H1 (cell line): ENCODE data around the gene PLEKHO1. TPM values are rescaled to one million over a fixed set of nuclear protein-coding genes. Genes with fewer than 3 reads are reported as not detected.
A peak's percentile ranks its signal among the peaks of the same experiment; 100 is the strongest.

Experiments
- CTCF ChIA-PET: fragments of 300-600 bp; sonication (Branson Sonifier 250); formaldehyde crosslinking; loops from one replicate; lab custom pipeline; 2021; ENCODE audit not compliant: partially characterized antibody; lab: Charles Lee
- POLR2A ChIA-PET: fragments of 300-600 bp; sonication (Branson Sonifier 250); formaldehyde crosslinking; loops from one replicate; lab custom pipeline; 2021; ENCODE audit warnings: inconsistent platforms; ENCODE audit not compliant: partially characterized antibody; lab: Charles Lee
- DNase-seq, 2 experiments: peaks; one replicate each; pipeline versions ENCODE4 v3.0.0 to v3.0.0-alpha.2; 2010 to 2022; ENCODE audit warnings: low spot score in 2 of 2, low read depth in 1 of 2, mixed read lengths in 1 of 2
- FAIRE-seq: peaks from 2 replicates; lab custom pipeline; 2011; peaks lifted over from hg19 to GRCh38; lab: Jason Lieb, UNC
- H2AFZ ChIP-seq: 2 replicates; pipeline ENCODE4 v1.8.1; 2012; ENCODE audit warnings: low read length, inconsistent platforms
- H2AK5ac ChIP-seq: 2 replicates; pipeline ENCODE4 v1.6.1; 2013; ENCODE audit warnings: low read depth, low read length
- H2BK120ac ChIP-seq: replicated peaks from 2 replicates; pipeline ENCODE3; 2013; ENCODE audit warnings: low read depth, low read length, inconsistent platforms
- H2BK12ac ChIP-seq: 2 replicates; pipeline ENCODE4 v1.6.1; 2013; ENCODE audit warnings: low read depth, low read length
- H2BK15ac ChIP-seq: 2 replicates; pipeline ENCODE4 v1.6.1; 2013; ENCODE audit warnings: low read length
- H2BK20ac ChIP-seq: 2 replicates; pipeline ENCODE4 v1.6.1; 2013; ENCODE audit warnings: low read length
- H2BK5ac ChIP-seq: 2 replicates; pipeline ENCODE4 v1.6.1; 2013; ENCODE audit warnings: low read depth, low read length
- H3K14ac ChIP-seq: 2 replicates; pipeline ENCODE4 v1.6.1; 2013; ENCODE audit warnings: inconsistent platforms; ENCODE audit not compliant: insufficient read length
- H3K18ac ChIP-seq: 2 replicates; pipeline ENCODE4 v1.6.1; 2013; ENCODE audit warnings: low read length; ENCODE audit errors: extremely low read depth
- H3K23ac ChIP-seq: 2 replicates; pipeline ENCODE4 v1.6.1; 2013; ENCODE audit warnings: inconsistent platforms; ENCODE audit not compliant: insufficient read length
- H3K23me2 ChIP-seq: 2 replicates; pipeline ENCODE4 v1.6.1; 2013; ENCODE audit warnings: low read depth, low read length
- H3K27ac ChIP-seq: 2 replicates; pipeline ENCODE4 v1.6.1; 2011; ENCODE audit warnings: low read depth, low read length, inconsistent platforms
- H3K27me3 ChIP-seq, 4 experiments: replicated peaks in 1 of 4; 1 replicate in 1 of 4; 2 replicates in 3 of 4; pipeline versions ENCODE4 v1.6.1 to v1.8.1; 2011 to 2013; ENCODE audit warnings: low read length in 3 of 4, mild to moderate bottlenecking in 3 of 4, inconsistent platforms in 2 of 4, mixed read lengths in 2 of 4, moderate library complexity in 1 of 4; ENCODE audit not compliant: control insufficient read depth in 3 of 4, insufficient read depth in 3 of 4; ENCODE audit errors: extremely low read depth in 1 of 4
- H3K36me3 ChIP-seq, 4 experiments: 2 replicates each; pipeline versions ENCODE4 v1.6.1 to v1.8.1; 2011 to 2013; ENCODE audit warnings: mild to moderate bottlenecking in 4 of 4, low read length in 3 of 4, moderate library complexity in 2 of 4, control low read depth in 1 of 4, inconsistent platforms in 1 of 4; ENCODE audit not compliant: insufficient read depth in 4 of 4, control insufficient read depth in 2 of 4
- H3K4ac ChIP-seq: replicated peaks from 2 replicates; pipeline ENCODE3; 2013; ENCODE audit warnings: low read length, low read depth, mixed read lengths, inconsistent platforms; ENCODE audit not compliant: insufficient read length
- H3K4me1 ChIP-seq, 4 experiments: replicated peaks in 1 of 4; 1 replicate in 1 of 4; 2 replicates in 3 of 4; pipeline versions ENCODE4 v1.6.1 to v1.8.1; 2011 to 2013; ENCODE audit warnings: low read length in 3 of 4, inconsistent platforms in 2 of 4, mixed read lengths in 1 of 4; ENCODE audit not compliant: insufficient read depth in 4 of 4, control insufficient read depth in 3 of 4
- H3K4me2 ChIP-seq, 2 experiments: 2 replicates each; pipeline versions ENCODE4 v1.6.1 to v1.8.1; 2011 to 2013; ENCODE audit warnings: low read depth in 2 of 2, low read length in 2 of 2, control low read depth in 1 of 2, inconsistent platforms in 1 of 2, mild to moderate bottlenecking in 1 of 2; ENCODE audit not compliant: insufficient read depth in 1 of 2
- H3K4me3 ChIP-seq, 4 experiments: fragments of 200-600, 300-600 bp in 1 of 4; sonication (generic), shearing (Covaris generic), sonication (Bioruptor Twin) in 1 of 4; 2 replicates each; pipeline versions ENCODE4 v1.5.1 to v1.8.1; 2011 to 2016; ENCODE audit warnings: low read length in 4 of 4, low read depth in 3 of 4, control low read depth in 2 of 4, inconsistent platforms in 2 of 4, mild to moderate bottlenecking in 2 of 4, mixed read lengths in 1 of 4, moderate library complexity in 1 of 4; ENCODE audit not compliant: insufficient read depth in 2 of 4; ENCODE audit errors: extremely low read depth in 1 of 4
- H3K56ac ChIP-seq: replicated peaks from 2 replicates; pipeline ENCODE3; 2013; ENCODE audit warnings: low read depth, mild to moderate bottlenecking, mixed read lengths, low read length, inconsistent platforms; ENCODE audit not compliant: insufficient read length
- H3K79me1 ChIP-seq: 2 replicates; pipeline ENCODE4 v1.6.1; 2013; ENCODE audit warnings: low read depth, low read length, control low read depth
- H3K79me2 ChIP-seq, 2 experiments: 2 replicates each; pipeline versions ENCODE4 v1.6.1 to v1.8.1; 2012 to 2013; ENCODE audit warnings: low read length in 2 of 2, mild to moderate bottlenecking in 2 of 2, inconsistent platforms in 1 of 2; ENCODE audit not compliant: insufficient read depth in 2 of 2, control insufficient read depth in 1 of 2
- H3K9ac ChIP-seq, 4 experiments: replicated peaks in 1 of 4; 1 replicate in 1 of 4; 2 replicates in 3 of 4; pipeline versions ENCODE4 v1.6.1 to v1.8.1; 2011 to 2013; ENCODE audit warnings: low read depth in 3 of 4, low read length in 3 of 4, control low read depth in 2 of 4, mild to moderate bottlenecking in 2 of 4, moderate library complexity in 2 of 4, inconsistent platforms in 1 of 4; ENCODE audit errors: extremely low read depth in 1 of 4
- H3K9me3 ChIP-seq, 2 experiments: 2 replicates each; pipeline versions ENCODE4 v1.6.1 to v1.8.1; 2012 to 2013; ENCODE audit warnings: mild to moderate bottlenecking in 2 of 2, moderate library complexity in 2 of 2, control low read depth in 1 of 2, inconsistent platforms in 1 of 2, low read depth in 1 of 2, low read length in 1 of 2, mixed read lengths in 1 of 2; ENCODE audit not compliant: insufficient read depth in 2 of 2
- H4K20me1 ChIP-seq, 2 experiments: replicated peaks in 1 of 2; 2 replicates each; pipeline versions ENCODE3 to v1.8.1; 2011 to 2013; ENCODE audit warnings: inconsistent platforms in 2 of 2, low read length in 2 of 2, mild to moderate bottlenecking in 1 of 2; ENCODE audit not compliant: insufficient read depth in 2 of 2, control insufficient read depth in 1 of 2
- H4K5ac ChIP-seq: 2 replicates; pipeline ENCODE4 v1.6.1; 2013; ENCODE audit warnings: low read length, low read depth, mixed read lengths, inconsistent platforms; ENCODE audit not compliant: insufficient read length
- H4K8ac ChIP-seq: 2 replicates; pipeline ENCODE4 v1.8.0; 2013; ENCODE audit warnings: mild to moderate bottlenecking, moderate library complexity, low read length, inconsistent platforms; ENCODE audit not compliant: insufficient read depth; ENCODE audit errors: extremely low read depth
- H4K91ac ChIP-seq: replicated peaks from 2 replicates; pipeline ENCODE3; 2013; ENCODE audit warnings: low read length, mixed read lengths, inconsistent platforms; ENCODE audit not compliant: insufficient read length
- BACH1 ChIP-seq: IDR thresholded peaks from 2 replicates; pipeline ENCODE4 v1.6.1; 2012; ENCODE audit warnings: low read length, improper control_type of control experiment
- CHD1 ChIP-seq: IDR thresholded peaks from 2 replicates; pipeline ENCODE4 v1.6.1; 2012; ENCODE audit warnings: low read depth, low read length, improper control_type of control experiment
- CTCF ChIP-seq, 3 experiments: IDR thresholded peaks; 1 replicate in 2 of 3; 2 replicates in 1 of 3; pipeline versions ENCODE4 v1.5.1 to v1.6.1; 2011; ENCODE audit warnings: low read length in 3 of 3, mild to moderate bottlenecking in 3 of 3, inconsistent platforms in 2 of 3, low read depth in 1 of 3, moderate library complexity in 1 of 3; ENCODE audit not compliant: insufficient read depth in 1 of 3; ENCODE audit errors: control extremely low read depth in 1 of 3
- KDM1A ChIP-seq: fragments of 200-600, 300-600 bp; sonication (generic); IDR thresholded peaks from 2 replicates; pipeline ENCODE4 v1.7.1; 2016; ENCODE audit warnings: mild to moderate bottlenecking, low read length, borderline replicate concordance
- RAD21 ChIP-seq, 2 experiments: IDR thresholded peaks in 1 of 2; conservative IDR thresholded peaks in 1 of 2; 2 replicates each; pipeline ENCODE4 v1.6.1; 2011; ENCODE audit warnings: low read depth in 2 of 2, low read length in 2 of 2, improper control_type of control experiment in 1 of 2, inconsistent platforms in 1 of 2, mild to moderate bottlenecking in 1 of 2, moderate library complexity in 1 of 2
- WGBS, 2 experiments: shearing (Covaris generic) in 1 of 2; methylation state at CpG; one replicate each; pipeline versions ENCODE4 v1.1.6 to v1.1.7; 2013 to 2015; ENCODE audit warnings: low lambda C conversion rate in 2 of 2, mixed read lengths in 2 of 2, inconsistent platforms in 1 of 2, low coverage in 1 of 2, missing lambda C conversion rate in 1 of 2; ENCODE audit not compliant: insufficient replicate concordance in 2 of 2, insufficient coverage in 1 of 2, insufficient read length in 1 of 2; ENCODE audit errors: extremely low coverage in 1 of 2, missing lambda C conversion rate in 1 of 2; 5-methylcytosine and 5-hydroxymethylcytosine counted together
- polyA plus RNA-seq, 7 experiments: library from polyadenylated mRNA; depleted of rRNA in 3 of 7; stranded (reverse) in 5 of 7; unstranded in 2 of 7; fragments of >200 nt in 5 of 7; fragments of 200-250 nt in 2 of 7; gene quantifications; 1 replicate in 5 of 7; 2 replicates in 1 of 7; 4 replicates in 1 of 7; pipeline versions ENCODE4 v1.2.1 to v1.2.3, GENCODE V29; 2011 to 2013; ENCODE audit warnings: missing spikeins in 2 of 7, mixed read lengths in 2 of 7
- total RNA-seq: library from RNA; stranded (reverse); fragmentation: NEBNext Ultra II Directional; extraction: Animal tissue kit (Norgen Biotek cat#: 25700); gene quantifications from 2 replicates; pipeline ENCODE4 v1.2.1, GENCODE V29; 2021

Gene PLEKHO1
- total and polyA plus RNA-seq, 2 of the 8 experiments (the other 6 are each of a cell fraction or from before 2014, with no cell fraction given): 23.2 to 37.0 TPM

- no peak overlapping the region for H3K18ac ChIP-seq
These were observed 37.3 kb downstream of the PLEKHO1 start for GRCh38 chr1:150186789-150187559.

More at GRCh38 chr1:150186789-150187559, 37.3 kb downstream of the PLEKHO1 start:
- Histone ChIP-seq H3K56ac (no peak overlapping the region), H3K79me1 (no peaks in the 10 kb centered on the region), H3K4me1 (peaks cover 0 to 3% (median 0%) of the 10 kb centered on the region in 4 experiments; a peak in 1 of 7 replicates), H3K27me3 (no peaks in the 10 kb centered on the region), H3K9ac (no peak overlapping the region), H2BK20ac (no peak overlapping the region), H3K4me3 (no peak overlapping the region), H4K5ac (no peak overlapping the region), H2AFZ (no peak overlapping the region), H3K9me3 (0 out of 4 replicates have a peak, but pooled peaks cover 0 to 5% of the 10 kb centered on the region in 2 experiments), H4K91ac (no peak overlapping the region), H3K23me2 (no peaks in the 10 kb centered on the region), H2AK5ac (no peak overlapping the region), H3K4ac (no peak overlapping the region), H2BK15ac (no peak overlapping the region), H4K20me1 (no peaks in the 10 kb centered on the region), H3K4me2 (no peak overlapping the region), H3K79me2 (no peaks in the 10 kb centered on the region), H4K8ac (no peak overlapping the region), H2BK12ac (peak overlapping the region; percentile 29; the same call in 1 of the 2 replicates), H3K36me3 (no peaks in the 10 kb centered on the region), H2BK120ac (no peak overlapping the region), H3K27ac (no peak overlapping the region), H2BK5ac (no peak overlapping the region), H3K14ac (no peak overlapping the region), H3K23ac (no peak overlapping the region)
- ChIA-PET POLR2A (interaction anchor here (0.6 to 3.5 kb wide), 15 partner anchors 8 to 380 kb away, joined by 3 to 22 read pairs (median 3); partner anchors contain the start of gene VPS45), CTCF (interaction anchor here (0.6 to 3.5 kb wide), 48 partner anchors 9 to 305 kb away, joined by 3 to 43 read pairs (median 4); no protein-coding TSS in a partner anchor)
- DNase-seq (no peak), FAIRE-seq (no peak)
- peak in 2 of 3 experiments; percentile 4 to 38; a peak in 2 of 4 replicates for TF ChIP-seq CTCF (IDR thresholded peaks at IDR 0.05; ENCODE audit: control extremely low read depth in 1 of 3, insufficient read depth in 1 of 3, low read depth in 1 of 3, low read length in 3 of 3)
- TF ChIP-seq KDM1A: peak; percentile 35; the same call in 1 of the 2 replicates
- TF ChIP-seq BACH1: peak; percentile 14; the same call in 1 of the 2 replicates
- peak; percentile 75 to 79 for TF ChIP-seq RAD21 (IDR thresholded peaks at IDR 0.05 in 1 of 2, conservative IDR thresholded peaks at IDR 0.05 in 1 of 2; ENCODE audit: low read depth in 2 of 2, low read length in 2 of 2)
- TF ChIP-seq CHD1: no peak
- WGBS, 2 experiments: 61% methylated on average over 9 of the region's 10 CpGs; no CpG with 5 or more reads in 1 of the 2 experiments
